GM20431 (cell line): ENCODE results near the gene RASD2.

ENCODE experiments used
- in situ Hi-C: fragments of 300-500 bp; cut with MseI, MboI; formaldehyde crosslinking; loops from one replicate; pipeline ENCODE4 v1.15.0; 2020; ENCODE audit warnings: low sequenced_read_pairs; ENCODE audit not compliant: unreplicated experiment

The RASD2 gene

DNA sequence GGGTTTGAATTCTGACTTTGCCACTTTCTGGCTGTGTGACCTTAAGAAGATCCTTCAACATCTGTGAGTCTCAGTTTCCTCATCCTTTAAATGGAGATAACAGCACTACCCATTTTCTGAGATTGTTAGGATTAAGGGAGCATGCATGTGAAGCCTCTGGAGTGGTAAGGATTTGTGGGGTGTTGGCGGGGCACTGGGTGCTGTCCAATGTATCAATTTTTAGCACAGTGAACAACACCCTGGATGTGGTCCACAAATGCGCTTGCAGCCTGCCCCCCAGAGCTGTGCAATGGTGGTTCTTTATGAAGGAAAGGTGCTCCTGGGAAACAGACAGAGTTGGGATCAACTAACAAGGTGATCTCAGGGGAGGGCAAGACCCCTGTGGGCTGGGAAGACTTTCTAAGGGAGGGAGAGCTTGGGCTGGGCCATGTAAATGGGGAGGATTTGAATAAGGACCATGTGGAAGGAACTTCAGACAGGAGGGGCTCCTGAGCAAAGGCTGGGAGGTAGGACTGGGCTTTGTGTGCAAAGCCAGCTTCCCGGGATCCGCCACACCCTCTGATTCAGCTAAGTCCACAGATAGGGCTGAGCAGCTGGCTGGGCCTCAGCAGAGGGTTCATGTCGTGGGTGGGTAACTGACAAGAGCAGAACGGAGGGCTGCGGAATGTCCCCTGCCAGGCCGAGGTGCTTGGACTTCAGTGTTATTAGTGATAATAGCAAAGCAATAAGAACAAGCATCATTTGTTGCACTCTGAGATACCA is 22.7 kb upstream of the RASD2 start:
- in situ Hi-C loops, result no loop called here

DNA sequence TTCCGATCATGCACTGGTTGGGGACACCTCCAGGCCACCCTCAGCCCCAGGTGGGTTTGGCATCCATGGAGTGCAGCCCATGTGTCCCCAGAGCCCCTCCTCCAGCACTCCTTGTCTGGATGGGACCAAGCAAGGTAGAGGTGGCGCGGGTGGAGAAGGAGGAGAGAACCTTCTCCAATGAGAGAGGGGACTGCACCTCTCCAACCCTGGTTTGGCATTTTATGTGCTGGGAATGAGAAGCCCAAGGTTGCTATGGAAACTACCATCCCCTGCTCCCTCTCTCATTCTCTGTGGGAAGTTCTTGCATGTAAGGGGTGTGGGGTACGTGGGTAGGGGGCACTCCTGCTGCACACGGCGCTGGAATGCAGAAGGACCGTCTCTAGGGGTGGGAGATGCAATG is 21.8 kb upstream of the RASD2 start:
- in situ Hi-C loops, result no loop called here

DNA sequence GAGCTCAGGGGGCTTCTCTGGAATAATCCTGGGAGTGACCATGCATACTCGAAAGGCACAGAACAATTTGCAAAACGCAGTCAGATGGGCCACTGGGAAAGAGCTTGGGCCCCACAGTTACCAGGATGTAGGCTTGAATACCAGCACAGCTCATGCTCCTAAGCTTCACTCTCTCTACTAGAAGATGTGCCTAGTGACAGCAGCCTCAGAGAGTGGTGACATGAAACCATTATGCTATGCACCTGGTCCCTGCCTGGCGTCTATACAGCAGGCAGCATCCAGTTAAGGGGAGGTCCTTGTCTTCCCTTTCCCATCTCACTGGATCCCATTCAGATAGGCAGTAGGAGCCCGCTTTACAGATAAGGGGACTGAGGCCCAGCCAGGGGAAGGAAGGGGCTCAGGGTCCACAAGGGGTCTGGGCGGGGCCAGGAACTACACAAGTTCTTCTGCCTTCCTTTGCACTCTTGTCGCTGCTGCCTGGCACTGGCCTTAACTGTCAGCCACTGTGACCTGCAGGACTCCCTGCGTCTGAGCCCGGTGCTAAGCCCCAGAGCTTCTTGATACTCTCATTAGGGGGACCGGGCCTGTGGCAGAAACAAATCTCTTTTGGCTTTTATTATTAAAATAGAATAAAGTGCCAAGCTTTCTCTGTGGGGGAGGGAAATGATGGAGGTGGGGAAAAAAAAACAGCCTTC is 21.2 kb upstream of the RASD2 start:
- in situ Hi-C loops, result no loop called here

DNA sequence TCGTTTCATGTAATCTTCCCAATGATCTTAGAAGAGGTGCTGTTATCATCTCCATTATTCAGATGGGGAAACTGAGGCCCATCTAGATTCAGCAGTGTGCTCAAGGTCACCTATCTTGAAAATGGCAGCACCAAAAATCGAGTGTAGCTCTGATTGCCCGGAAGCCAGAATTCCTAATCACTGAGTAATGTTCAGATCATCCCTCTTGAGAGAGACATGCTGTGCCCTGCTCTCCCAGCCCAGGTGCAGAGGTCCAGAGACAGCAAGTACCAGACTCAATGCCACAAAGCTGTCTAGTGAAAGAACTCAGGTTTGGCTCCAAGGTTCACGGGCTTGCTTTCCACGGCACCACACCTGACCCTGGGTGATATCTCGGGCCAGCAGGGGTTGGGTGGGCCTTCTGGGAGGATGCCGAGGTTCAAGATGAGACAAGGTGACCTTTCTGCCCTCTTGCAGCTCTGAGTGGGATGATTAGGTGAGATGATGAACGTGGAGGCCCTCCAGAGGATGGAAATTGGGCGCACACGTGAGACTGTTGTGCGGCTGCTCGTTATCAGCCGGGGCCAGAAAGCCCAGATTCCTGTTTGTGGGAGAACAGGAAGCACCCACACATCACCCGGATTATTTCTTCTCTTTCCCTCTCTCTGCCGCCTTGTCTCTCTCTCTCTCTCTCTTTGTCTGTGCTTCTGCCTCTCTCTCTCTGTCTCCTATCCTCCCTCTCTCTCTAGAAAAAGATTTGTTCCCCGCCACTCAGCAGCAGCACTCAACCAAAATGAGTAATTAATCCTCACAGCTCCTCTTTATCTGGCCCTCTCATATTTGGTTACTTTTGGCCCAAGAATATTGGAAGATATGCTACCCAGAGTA is 19.0 kb upstream of the RASD2 start:
- in situ Hi-C loops, result no loop called here

DNA sequence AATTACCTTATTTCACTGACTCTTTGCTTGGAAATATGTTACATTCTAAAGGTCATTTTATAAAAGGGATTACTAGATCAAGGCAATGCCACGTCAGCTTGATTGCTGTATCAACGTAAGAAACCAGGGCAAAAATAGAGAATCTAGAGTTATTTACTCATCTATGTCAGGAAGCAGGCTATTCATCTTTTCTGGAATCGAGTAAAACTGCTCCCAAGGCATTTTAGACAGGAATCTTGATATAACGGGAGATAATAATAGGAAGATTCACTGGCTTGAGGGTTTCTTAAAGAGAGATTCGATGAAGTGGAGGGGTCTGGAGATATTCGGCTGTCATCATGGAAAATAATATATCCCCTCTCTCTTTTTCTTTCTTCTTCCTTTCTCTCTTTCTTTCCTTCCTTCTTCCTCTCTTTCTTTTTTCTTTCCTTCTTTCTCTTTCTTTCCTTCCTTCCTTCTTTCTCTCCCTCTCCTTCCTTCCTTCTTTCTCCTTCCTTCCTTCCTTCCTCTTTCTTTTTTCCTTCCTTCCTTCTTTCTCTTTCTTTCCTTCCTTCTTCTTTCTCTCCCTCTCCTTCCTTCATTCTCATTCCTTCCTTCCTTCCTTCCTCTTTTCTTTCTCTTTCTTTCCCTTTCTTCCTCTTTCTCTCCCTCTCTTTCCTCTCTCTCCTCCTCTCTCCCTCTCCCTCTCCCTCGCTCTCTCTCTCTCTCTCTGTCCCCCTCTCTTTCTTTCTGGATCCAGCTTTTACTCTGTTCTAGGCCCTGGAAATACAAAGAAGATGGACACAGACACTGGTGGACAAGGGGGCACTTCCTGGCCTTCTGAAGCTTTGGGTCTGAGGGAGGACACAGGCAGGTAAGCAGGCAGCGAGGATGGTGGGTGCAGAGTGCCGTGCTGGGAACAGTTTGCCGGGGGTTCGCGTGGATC is 18.1 kb upstream of the RASD2 start:
- in situ Hi-C loops, result no loop called here

DNA sequence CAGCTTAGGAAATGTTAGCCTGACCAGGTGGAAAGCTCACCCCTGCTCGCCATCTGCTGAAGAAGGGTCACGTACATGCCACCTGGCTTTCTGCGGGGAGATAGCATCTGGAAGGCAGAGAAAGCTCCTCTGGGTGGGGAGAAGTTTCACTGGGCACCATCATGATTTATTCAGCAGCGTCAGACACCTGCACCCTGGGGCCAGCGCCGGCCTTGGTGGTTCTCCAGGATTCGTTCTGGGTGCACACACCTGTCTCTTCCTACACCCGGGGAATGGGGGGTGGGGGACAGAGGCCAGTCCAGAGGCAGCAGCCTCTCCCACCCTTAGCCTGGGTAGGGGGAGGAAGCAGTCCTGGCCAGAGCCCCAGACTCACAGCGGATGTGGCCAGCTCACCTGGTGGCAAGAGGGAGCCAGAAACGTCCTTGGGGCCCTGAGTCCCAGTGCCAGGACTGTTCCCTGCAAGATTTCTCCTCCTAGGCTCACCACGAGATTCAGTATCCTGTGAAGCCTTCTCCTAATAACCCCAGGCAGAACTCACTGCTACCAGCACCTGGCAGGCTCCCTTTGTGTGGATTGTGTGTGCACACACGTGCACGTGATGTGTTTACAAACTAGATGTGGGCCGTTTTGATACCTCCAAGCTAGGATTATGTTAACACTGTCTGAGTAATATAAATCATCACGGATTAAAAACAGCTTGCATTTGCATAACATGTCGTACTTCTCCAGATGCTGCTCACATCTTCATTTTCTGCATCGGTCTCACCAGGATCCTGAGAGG is 17.3 kb upstream of the RASD2 start:
- in situ Hi-C loops, result no loop called here

DNA sequence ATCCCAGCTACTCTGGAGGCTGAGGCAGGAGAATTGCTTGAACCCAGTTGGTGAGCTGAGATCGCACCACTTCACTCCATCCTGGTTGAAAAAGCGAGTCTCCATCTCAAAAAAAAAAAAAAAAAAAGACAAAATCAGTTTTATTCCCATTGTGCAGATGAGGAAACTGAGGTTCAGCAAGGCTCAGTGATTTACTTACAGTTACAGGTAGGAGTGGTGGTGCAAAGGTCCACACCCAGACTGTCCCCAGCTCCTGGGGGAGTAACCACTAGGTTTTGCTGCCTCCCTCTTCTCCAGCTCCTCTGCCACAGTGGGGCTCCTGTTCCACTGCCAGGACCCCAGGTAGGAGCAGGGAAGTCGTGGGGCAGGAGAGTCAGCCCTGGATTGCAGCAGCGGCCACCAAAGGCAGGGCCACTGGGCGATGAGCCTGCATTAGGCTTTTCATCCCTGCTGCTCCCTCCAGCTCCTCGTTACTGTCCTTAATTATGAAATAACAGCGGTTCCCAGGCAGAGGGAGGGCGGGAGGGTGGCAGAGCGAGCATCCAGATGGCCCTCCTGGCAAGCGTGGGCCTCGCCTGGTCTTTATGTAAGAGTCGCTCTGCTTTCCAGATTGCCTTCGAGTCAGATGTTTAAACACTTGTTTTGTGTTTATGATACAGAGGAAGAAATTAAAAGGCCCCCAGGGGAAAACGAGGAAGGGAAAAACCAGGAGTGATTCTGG is 15.5 kb upstream of the RASD2 start:
- in situ Hi-C loops, result no loop called here

DNA sequence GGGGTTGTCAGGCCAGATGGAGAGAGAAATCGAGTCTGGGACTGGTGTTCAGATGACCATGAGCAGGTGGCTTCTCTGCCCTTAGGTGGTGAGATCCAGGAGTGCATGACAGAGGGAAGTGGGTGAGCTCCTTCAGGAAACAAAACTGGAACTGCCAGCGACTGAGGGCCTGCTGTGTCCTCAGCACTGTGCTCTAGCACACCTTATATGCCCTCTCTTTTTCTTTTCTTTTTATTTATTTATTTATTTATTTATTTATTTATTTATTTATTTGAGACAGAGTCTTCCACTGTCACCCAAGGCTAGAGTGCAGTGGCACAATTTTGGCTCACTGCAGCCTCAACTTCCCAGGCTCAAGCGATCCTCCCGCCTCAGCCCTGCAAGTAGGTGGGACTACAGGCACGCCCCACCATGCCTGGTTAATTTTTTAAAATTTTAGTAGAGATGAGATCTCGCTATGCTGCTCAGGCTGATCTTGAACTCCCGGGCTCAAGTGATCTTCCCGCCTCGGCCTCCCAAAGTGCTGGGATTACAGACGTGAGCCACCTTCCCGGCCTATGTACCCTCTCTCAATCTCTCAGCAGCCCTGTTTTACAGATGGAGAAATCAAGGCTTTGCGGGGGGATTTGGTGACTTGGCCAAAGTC is 14.8 kb upstream of the RASD2 start:
- in situ Hi-C loops, result no loop called here

DNA sequence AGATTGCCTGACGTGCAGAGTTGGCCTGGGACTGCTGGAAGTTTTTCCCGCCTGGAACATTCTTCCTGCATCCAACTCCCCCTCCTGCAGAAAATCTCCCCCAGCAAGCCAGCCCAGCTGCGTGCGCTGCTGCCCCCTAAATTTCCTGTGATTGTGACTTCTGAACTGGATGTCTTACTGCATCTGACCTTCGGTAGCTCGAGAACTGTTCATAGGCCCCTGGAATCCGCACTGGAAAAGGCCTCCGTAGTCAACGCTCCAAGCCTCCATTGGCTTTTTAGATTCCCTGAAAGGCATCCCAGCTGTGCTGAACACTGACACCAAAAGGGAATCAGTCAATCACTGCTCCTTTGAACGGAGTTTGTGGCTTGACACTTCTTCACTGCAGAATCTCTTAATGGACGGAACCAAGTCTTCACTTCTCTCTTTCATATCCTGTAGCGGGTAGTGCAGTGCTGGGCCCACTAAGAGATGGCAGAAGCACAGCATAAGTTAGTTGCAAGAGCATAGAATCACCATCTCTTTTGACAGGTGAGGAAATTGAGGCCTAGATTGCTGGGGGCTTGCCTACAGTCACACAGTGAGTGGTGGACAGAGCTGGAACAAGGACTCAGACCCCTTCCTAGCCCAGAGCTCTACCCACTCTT is 14.2 kb upstream of the RASD2 start:
- in situ Hi-C loops, result no loop called here

DNA sequence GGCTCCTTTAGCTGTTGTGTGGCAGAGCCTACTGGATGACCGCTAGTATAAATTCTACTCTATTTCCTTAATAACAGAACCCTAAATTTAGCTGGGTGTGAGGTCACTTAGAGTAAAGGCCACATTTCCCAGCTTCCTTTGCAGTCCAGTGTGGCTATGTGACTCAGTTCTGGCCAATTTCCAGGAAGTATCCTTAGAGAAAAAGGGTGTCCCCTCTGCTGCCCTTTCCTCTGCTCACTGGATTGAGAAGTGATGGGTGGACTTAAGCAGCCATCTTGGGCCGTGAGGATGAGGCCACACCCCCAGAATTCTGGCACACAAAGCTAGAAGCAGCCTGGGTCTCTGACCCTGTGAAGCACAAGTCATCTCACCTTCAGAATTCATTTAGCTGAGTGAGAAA is 11.7 kb upstream of the RASD2 start:
- in situ Hi-C loops, result no loop called here

DNA sequence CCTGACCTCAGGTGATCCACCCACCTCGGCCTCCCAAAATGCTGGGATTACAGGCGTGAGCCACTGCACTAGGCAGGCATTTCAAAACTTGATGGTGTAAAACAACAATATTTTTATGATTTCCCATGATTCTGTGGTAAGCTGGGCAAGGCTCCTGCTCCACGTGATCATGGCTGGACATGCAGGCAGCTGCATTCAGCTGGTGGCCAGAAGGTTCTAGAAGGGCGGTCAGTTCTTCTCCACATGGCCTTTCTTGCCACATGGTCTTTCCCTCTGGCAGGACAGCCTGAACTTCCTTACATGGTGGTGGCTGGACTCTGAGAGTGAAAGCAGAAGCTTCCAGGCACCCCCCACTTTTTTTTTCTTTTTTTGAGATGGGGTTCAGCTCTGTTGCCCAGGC is 9.9 kb upstream of the RASD2 start:
- in situ Hi-C loops, result no loop called here

DNA sequence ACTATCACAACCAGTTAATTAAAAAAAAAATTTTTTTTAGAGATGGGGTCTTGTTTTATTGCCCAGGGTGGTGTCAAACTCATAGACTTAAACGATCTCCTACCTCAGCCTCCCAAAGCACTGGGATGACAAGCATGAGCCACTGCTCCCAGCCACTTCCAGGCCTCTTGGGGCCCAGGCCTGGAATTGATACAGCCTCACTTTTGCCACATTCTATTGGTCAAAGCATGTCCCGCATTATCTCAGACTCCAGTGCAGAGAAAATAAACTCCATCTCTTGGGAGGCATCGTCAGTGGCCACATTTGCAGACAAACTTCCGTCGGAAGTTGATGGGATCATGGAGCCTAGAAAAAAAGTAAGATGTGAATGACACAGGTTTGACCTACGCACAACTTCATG is 9.4 kb upstream of the RASD2 start:
- in situ Hi-C loops, result no loop called here

DNA sequence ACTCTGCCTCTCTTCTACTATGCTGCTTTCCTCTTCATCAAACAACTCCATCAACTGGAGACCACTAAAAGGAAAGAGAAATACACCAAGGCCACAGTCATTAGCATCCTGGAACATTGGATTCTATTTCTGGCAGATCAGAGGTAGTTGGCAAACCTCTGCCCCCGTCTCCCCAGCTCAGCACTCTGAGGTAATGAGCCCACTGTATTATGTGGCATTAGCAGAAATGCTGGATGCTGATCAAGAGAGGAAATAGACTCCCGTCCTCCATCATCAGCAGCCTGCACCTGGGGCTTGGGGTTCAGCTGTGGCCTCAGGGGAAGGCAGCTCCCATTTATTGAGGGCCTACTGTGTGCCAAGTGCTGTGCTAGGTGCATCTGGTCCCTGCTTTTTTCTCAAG is 9.0 kb upstream of the RASD2 start:
- in situ Hi-C loops, result no loop called here

DNA sequence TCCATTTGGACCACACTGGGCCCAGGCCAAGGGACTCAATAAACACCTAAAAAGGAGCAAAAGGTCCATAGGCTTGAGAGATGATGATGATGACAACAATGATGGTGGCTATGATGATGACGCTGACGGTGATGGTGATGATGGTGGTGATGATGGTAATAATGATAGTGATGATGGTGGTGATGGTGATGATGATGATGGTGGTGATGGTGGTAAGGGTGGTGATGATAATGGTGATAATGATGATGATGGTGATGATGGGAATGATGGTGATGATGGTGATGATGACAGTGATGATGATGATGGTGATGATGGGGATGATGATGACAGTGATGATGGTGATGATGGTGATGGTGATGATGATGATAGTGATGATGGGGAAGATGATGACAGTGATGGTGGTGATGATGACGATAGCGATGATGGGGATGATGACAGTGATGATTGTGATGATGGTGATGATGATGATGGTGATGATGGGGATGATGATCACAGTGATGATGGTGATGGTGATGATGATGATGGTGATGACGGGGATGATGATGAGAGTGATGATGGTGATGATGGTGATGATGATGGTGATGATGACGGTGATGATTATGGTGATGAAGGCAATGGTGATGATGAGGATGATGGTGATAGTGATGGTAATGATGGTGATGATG is 7.1 kb upstream of the RASD2 start:
- in situ Hi-C loops, result no loop called here

DNA sequence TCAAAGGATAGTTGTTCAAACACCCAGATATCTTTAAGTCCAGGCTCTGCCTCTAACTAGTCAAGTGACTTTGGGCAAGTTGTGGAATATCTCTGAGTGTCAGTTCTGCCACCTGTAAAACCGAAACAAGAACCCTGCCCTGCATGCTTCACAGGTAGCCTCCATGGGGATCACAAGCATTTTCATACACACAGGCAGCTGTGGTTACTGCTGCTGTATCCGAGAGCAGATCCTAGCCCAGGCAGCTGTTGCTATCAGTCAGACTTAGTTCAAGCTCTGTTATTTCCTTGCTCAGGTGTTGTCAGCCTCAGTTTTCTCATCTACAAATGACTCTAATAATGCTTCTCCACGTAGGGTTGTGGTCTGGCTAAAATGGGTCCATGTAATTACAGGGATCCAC is 6.5 kb upstream of the RASD2 start:
- in situ Hi-C loops, result no loop called here

DNA sequence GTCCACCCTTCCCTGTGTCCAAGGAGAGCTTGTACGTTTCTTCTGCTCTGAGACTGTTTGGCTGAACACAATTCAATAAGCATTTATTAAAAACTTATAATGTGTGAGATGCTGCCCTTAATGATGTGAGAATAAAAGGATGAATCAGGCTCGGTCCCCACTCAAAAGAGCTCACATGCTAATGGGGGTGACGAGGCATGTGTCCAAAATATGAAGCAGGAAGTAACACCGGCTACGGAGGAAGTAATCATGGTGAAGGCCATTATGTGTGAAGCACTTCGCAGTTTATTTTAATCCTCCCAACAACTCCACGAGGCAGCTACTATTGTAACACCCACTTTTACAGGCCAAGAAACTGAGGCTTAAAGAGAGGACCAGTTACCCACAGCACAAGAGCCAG is 3.4 kb upstream of the RASD2 start:
- in situ Hi-C loops, result no loop called here

DNA sequence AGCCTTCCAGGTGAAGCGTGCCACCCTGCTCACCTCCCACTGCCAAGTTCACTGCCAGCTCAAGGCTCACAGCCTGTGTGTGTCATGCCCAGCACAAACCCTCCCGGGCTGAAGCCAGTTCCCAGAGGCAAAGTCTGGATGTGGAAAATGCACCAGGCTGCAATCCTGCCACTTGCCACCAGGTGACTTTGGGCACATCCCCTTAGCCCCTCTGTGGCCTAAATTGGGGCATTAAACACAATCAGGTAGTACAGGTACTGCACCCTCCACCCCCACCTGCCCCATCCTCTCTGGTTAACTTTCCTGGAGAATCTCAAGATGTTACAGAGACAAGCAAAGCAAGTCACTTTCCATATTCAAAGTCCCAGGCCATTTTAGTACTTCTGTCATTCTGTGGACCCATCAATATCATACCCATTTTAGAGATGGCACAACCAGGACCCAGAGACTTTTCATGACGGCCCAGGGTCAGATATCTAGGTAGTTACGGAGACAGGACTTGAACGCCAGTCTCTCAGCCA is 1.8 kb upstream of the RASD2 start:
- in situ Hi-C loops, result no loop called here
